UCSD-AML1 (cell line): ENCODE measurements around the gene KCNA10.

Experiments used
- DNase-seq: peaks from one replicate; lab custom pipeline; 2025; ENCODE audit not compliant: unreplicated experiment; lab: John Stamatoyannopoulos, UW

KCNA10 gene

DNA sequence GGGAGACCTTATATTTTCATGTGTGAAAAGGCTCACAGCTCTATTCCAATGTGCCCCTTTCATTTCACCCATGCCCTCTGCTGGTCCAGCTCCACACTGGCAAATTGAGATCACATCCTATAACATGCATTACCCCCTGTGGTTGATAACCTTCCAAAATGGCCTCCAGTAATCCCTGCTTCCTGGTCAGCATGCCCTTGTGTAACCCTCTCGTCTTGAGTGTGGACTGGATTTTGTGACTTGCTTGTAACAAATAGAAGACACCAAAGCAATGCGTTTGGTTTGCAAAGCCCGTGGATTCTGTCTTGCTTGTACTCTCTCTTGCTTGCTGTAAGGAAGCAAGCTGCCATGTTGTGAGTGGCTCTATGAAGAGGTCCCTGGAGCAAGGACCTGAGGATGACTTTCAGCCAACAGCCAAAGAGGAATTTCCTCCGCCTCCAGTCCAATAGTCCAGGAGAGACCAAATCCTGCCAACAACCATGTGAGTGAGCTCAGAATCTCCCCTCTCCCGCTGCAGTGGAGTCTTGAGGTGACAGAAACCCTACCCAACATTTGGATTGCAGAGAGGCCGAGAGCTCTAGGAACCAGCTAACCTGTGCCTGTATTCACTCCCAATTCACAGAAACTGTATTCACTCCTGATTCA is 17.4 kb downstream of the KCNA10 start:
- no peak for DNase-seq

GRCh38 chr1:110498270-110498669 is 20.7 kb downstream of the KCNA10 start:
- DNase-seq, result no peak

GRCh38 chr1:110495926-110496600 is 22.9 kb downstream of the KCNA10 start:
- peak; percentile 67 for DNase-seq

DNA sequence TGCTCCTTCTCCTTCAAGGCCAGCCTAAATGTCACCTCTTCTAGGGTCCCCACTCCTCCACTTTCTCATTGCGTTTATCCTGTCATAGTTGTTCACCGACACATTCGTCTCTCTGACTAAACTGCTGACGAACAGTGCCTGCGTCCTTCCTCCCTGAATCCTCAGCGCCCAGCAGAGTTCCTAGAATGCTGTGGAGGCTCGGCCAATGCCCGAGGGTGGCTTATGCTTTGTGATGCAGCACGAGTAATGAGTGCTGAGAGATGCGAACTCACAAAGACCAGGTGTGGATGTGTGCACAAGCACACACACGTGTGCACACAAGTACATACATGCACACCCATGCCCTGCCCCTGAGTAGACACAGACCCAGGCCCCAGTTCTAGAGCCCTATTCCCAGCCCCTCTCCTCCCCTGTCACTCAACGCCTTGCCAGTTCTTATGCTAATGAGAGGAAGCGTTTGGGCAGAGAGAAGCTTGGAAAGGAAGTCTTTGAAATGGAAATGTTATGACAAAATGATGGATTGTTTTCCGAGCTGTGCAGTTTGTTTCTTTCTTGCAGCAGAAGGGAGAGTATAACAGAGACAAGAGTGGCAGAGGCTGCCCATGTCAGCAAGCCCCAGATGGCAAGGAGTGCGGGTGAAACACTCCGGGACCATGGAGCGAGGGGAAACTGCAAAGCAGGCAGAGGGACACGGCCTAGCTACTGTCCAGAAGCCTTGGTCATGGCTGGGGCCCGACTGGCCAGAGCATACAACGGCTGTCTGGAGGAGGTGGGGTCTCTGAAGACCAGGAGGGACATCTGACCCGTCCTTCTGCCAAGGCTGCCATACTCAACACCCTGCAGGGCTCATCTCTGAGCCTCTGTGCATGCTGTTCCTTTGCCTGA is 24.2 kb downstream of the KCNA10 start:
- peak; percentile 43 for DNase-seq

GRCh38 chr1:110494036-110494435 is 24.9 kb downstream of the KCNA10 start:
- DNase-seq, result no peak

DNA sequence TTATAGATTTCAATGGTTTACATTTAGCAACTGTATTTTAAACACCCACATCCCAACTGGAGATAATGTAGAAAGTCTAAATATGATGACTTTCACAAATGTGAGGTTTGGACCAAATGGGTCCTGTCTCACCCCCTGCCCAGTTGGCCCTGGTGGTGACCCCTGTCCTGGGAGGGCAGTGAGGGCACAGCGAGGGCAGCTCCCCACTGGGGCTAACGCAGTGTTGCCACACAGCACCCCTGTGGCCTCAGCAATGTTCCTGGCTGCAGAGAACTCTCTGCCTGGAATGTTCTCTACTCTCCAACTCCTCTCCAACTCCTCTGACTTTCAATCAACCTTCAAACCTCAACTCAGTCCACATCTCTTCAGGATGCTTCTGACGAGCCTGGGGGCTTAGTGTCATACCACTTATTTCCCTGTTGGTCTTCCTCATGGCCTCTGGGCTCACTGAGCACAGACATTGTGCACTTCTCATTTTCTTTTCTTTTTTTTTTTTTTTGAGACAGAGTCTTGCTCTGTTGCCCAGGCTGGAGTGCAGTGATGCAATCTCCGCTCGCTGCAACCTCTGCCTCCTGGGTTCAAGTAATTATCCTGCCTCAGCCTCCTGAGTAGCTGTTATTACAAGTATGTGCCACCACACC is 25.8 kb downstream of the KCNA10 start:
- no peak for DNase-seq

DNA sequence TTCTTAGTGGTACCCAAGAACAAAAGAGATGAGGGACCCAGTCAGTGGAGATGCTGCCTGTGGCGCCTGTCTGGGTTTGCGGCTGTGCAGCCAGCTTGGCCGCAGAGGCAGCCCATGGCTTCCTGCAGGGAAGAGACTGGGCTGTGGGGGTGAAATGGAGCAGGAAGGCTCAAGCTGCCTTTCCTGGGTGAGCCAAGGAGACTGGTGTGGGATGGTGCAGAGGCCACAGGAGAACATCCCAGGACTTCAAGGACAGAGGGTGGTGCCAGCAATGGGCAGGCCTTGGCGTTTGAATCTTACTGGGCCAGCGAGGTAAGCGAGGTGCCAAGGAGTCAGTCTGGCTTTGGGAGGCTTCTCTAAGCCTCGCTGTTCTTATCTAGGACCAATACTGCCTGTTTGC is 26.4 kb downstream of the KCNA10 start:
- DNase-seq, result no peak

GRCh38 chr1:110490791-110491451 is 28.1 kb downstream of the KCNA10 start:
- DNase-seq, result no peak

DNA sequence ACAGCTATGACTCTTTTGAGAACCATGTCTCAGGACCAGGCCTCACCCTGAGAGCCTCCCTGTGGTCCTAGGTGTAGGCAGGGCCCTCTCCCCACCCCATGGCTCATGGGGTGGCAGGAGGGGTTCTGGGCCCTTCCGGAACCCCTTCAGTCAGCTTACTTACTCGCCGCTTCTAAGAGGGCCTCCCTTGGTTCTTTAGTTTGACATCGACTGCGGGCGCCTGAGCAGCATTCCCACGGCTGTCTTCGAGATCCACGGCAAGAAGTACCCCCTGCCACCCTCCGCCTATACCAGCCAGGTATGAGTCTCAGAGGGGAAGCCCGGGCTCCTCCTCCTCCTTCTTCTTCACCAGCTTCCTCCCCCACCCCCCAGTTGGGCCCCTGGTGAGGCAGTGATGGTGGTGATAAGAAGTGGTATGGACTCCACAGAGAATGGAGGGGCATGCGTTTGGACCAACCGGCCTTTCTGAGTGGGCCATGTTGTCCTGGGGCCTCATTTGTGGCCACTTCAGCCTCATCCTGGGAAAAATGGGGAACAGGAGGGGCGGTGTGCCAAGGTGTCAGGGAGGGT is 28.9 kb downstream of the KCNA10 start:
- DNase-seq, result no peak

DNA sequence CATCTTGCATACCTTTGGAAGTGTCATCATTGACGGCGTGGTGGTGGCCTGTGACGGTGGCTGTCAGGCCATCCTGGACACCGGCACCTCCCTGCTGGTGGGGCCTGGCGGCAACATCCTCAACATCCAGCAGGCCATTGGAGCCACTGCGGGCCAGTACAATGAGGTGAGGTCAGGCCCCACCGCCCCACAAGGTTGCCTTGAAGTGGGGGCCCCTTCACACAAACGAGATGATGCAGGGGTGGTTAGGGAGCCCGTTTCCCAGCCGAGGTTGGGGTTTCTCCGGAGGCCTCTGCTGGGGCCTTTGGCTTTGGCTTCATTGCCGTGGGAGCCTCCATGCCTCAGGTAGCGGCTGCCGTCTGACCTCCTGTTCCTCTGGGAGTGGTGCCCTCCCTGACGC is 29.6 kb downstream of the KCNA10 start:
- DNase-seq, result no peak

DNA sequence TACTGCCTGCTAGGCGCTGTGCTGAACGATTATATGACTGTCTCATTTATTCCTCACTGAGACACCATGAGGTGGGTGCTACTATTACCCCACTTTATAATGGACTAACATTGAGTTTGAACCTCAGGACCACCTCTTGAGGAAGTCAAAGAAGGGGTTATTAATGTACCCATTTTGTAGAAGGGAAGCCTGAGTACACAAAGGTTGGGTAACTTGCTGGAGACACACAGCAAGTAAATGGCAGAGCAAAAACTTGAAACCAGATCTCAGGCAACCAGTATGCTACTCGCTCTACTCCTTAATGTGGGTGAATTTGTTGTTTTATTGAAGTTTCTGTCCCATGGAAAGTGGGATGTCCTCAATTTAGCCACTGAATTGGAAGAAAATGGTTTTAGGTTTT is 30.1 kb downstream of the KCNA10 start:
- no peak for DNase-seq

DNA sequence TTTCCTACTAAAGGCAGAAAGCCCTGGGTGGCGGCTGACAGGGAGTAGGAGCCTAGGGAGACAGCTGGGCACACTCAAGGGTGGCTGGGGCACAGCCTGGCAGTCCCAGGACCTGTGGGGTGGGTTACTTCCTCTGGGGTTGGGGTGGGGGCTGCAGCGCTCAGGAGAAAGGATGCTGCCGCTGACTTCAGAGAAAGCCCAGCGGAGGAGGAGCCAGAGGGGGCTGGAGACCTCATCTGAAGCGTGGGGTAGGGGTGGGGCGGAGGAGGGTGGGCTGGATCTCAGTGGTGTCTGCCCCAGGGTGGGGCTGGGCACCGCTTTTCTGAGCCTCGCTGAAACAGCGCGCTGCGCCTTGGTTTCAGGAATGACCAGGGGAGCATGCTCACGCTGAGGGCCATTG is 30.8 kb downstream of the KCNA10 start:
- no peak for DNase-seq

DNA sequence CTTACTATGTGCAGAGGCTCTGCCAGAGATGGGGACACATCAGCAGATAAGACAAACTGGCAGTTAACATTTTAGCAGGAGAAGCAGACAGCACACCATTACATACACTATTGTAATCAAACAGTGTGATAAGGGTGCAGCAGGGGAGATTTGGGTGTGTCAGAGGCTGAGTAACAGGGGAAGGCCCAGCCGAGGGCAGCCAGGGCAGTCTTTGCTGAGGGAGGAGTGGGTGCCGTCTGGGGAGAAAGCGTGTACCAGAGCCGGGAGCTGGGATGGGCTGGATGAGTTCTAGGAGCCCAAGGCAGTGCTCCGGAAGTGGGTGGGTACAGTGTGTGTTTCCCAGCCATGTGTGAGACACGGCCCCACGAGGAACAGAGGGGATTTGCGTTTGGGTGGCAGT is 31.2 kb downstream of the KCNA10 start:
- no peak for DNase-seq

DNA sequence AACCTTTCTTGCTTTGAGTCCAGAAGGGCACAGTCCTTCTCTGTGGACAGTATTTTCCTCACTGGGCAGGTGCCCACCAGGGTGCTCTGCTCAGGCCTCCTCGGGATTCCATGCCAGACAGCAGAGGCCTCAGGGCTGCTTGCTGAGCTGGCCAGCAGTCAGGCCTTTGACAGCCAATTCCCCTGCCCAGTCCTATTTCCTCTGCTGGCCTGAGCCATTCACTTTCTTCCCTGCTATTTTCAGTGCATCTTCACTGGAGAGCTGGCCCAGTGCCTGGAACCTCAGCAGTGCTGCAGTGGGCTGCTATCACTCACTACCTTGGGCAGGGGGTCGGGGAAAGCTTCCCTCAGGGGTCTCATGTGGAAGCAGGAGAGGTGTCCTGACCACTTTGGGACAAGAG is 33.2 kb downstream of the KCNA10 start:
- no peak for DNase-seq

DNA sequence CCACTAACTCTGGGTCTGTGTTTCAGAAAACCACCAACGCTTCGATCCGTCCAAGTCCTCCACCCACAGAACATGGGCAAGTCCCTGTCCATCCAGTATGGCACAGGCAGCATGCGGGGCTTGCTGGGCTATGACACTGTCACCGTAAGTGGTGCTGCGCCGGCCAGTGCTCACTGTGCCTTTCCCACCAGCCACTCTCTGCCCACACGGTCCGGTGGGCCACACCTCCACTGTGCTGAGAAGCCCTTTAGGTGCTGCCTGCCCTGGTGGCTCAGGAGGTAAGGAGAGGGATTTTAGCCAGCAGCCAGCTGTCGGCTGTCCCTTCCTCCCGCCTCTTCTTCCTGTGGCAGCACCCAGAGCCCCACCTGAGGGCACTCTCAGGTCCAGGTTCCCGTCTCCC is 34.2 kb downstream of the KCNA10 start:
- DNase-seq, result no peak

GRCh38 chr1:110483308-110483685 is 35.7 kb downstream of the KCNA10 start:
- no peak for DNase-seq

DNA sequence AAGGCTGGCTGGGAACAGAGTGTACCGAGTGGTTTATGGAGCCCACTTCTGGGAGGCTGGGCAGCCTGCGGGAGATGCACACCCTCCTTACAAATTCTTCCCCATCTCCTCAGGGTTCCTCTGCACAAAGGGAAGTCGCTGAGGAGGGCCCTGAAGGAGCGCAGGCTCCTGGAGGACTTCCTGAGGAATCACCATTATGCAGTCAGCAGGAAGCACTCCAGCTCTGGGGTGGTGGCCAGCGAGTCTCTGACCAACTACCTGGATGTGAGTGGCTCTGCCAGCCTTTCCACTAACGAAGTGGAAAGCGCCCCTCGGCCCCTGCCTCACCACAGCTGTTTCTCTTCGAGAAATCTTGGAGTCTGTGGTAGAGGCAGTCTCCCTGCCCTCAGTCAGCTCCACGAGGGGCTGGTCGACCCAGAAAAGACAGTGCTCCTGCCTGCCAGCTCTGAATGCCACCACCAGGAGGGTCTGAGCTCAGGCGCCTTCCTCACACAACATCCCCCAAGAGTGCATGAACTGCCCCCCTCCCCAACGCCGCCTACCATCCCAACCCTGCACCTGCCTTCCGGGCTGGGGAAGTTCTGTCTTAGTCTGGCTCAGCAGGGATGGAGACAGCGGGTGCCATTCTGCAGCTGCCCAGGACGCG is 36.2 kb downstream of the KCNA10 start:
- DNase-seq, result no peak

DNA sequence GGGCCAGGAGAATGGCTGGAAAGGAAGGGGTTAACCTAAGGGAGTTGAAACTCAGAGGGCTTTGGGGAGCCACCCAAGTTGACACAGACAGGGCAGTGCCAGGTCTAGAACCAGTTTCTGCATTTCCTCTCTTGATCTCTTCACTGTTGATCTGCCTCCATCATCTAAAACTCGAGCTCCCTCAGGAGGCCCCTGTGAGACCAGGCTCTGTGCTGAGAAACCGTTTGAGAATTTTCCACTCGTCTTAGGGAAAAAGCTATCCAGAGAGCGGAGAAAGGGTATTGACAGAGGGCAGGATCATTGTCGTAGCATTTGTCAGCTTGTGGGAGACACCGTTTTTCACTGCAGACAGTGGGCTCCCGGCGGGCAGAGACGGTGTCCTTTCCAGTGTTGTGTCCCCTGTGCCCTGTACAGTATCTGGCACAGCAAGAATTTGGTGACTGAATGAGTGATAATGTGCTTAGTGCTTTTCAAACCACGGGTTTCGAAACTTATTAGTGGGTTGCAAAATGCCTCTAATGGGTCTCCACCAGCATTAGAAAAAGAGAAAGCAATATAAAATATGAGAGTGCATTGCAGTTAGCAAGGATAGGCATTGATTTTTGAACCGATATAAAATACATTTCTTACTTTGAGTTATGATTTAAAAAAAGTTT is 36.9 kb downstream of the KCNA10 start:
- no peak for DNase-seq

DNA sequence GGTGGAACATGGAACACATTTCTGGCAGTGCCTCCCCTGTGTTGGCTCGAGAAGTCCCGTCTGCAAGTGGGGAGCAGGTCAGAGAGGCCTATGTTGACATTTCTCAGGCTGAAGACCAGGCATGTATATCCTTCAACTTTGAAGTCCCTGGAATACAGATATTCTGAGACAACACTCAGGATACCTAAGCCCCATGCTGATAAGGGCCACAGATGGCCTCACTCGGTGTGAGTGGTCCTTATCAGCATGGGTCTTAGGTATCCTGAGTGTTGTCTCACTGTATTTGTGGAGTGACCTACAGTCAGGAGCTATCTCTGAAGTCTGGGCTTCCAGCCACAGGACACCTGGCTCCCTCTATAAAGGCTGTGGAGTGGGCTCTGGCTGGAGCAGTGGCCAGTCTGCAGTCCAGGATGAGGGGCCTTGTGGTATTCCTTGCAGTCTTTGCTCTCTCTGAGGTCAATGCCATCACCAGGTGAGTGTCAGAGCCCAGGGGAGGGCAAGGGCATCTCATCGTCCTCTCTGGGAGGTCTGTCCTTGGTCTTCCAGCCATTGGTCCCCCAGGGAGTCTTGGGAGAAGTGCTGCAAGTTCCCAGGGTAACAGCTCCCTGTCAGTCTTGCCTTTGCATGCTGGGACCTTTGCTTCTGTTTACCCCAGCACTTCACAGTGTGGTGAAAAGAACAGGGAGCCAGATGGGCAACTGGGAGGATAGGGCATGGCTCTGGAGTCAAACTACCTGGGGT is 38.4 kb downstream of the KCNA10 start:
- DNase-seq, result no peak
